H1 (cell line): Measurements from ENCODE around the gene SEH1L.

Experiments used
- EZH2 ChIP-seq: fragments of 200-600 bp; sonication (generic); IDR thresholded peaks from 2 replicates; pipeline ENCODE4 v1.7.1; 2012; ENCODE audit warnings: low read depth, mild to moderate bottlenecking, moderate library complexity, low read length, inconsistent platforms; ENCODE audit not compliant: severe bottlenecking
- HDAC6 ChIP-seq: IDR thresholded peaks from one replicate; pipeline ENCODE4 v1.7.1; 2012; ENCODE audit warnings: low read depth, mild to moderate bottlenecking, inconsistent platforms, low read length, moderate library complexity
- POLR2AphosphoS5 ChIP-seq: IDR thresholded peaks from 2 replicates; pipeline ENCODE4 v1.6.1; 2011; ENCODE audit warnings: low read depth, low read length
- TF ChIP-seq, protein P1 (sequence below): IDR thresholded peaks from 2 replicates; pipeline ENCODE4 v1.6.1; 2012; ENCODE audit warnings: inconsistent platforms
- TF ChIP-seq, protein P2 (sequence below), 3 experiments: IDR thresholded peaks; 1 replicate in 2 of 3; 2 replicates in 1 of 3; pipeline versions ENCODE4 v1.5.1 to v1.6.1; 2011; ENCODE audit warnings: low read length in 3 of 3, mild to moderate bottlenecking in 3 of 3, inconsistent platforms in 2 of 3, low read depth in 1 of 3, moderate library complexity in 1 of 3; ENCODE audit not compliant: insufficient read depth in 1 of 3; ENCODE audit errors: control extremely low read depth in 1 of 3

DNA sequence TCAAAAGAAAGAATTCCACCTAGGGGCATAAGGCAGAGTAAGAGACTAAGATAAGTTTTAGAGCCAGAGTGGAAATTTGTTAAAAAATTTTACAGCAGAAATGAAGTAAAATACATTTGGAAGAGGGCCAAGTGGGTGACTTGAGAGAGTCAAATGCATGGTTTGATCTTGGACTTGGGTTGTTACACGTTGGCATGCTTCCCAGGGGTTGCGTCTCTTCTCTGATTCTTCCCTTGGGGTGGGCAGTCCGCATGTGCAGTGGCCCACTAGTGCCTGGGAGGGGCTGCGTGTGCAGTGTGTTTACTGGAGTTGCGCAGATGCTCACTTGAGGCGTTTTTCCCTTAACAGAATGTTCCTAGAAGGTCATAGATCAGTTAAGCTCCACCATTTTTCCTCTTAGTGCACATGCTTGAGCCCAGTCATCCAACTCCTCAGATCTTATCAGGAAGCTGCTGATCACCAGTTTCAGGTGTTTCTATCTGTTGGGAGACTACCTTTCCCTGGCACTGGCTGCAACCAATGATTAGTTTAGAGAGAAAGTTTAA lies 13.1 kb downstream of the SEH1L start:
- TF ChIP-seq POLR2AphosphoS5 (no peak), HDAC6 (no peak), EZH2 (no peak)
- TF ChIP-seq, protein P1, sequence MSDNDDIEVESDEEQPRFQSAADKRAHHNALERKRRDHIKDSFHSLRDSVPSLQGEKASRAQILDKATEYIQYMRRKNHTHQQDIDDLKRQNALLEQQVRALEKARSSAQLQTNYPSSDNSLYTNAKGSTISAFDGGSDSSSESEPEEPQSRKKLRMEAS: no peak
- TF ChIP-seq, protein P2, sequence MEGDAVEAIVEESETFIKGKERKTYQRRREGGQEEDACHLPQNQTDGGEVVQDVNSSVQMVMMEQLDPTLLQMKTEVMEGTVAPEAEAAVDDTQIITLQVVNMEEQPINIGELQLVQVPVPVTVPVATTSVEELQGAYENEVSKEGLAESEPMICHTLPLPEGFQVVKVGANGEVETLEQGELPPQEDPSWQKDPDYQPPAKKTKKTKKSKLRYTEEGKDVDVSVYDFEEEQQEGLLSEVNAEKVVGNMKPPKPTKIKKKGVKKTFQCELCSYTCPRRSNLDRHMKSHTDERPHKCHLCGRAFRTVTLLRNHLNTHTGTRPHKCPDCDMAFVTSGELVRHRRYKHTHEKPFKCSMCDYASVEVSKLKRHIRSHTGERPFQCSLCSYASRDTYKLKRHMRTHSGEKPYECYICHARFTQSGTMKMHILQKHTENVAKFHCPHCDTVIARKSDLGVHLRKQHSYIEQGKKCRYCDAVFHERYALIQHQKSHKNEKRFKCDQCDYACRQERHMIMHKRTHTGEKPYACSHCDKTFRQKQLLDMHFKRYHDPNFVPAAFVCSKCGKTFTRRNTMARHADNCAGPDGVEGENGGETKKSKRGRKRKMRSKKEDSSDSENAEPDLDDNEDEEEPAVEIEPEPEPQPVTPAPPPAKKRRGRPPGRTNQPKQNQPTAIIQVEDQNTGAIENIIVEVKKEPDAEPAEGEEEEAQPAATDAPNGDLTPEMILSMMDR (IDR thresholded peaks at IDR 0.05; ENCODE audit: control extremely low read depth in 1 of 3, insufficient read depth in 1 of 3, low read depth in 1 of 3, low read length in 3 of 3): no peak
